PFSK-1 (cell line): ENCODE results near the gene CACNG6.

Experiments
- FOXP2 ChIP-seq: optimal IDR thresholded peaks from 2 replicates; pipeline ENCODE3; 2011; ENCODE audit warnings: borderline replicate concordance, control low read depth, inconsistent platforms; ENCODE audit not compliant: insufficient read depth; ENCODE audit errors: extremely low read length, extremely low read depth
- POLR2AphosphoS5 ChIP-seq: IDR thresholded peaks from 2 replicates; pipeline ENCODE4 v1.6.1; 2012; ENCODE audit warnings: low read depth, mild to moderate bottlenecking, control low read depth, low read length, moderate library complexity

GRCh38 chr19:53999694-54000093, 8.3 kb downstream of the CACNG6 start:
- TF ChIP-seq POLR2AphosphoS5, result no peak
- no peak for TF ChIP-seq FOXP2
